HG02938 (cell line): ENCODE measurements around the gene PGLYRP1.

Experiments
- ATAC-seq: cut with Tn5 transposase; IDR thresholded peaks from one replicate; pipeline ENCODE4 v1.9.1; 2021; ENCODE audit warnings: mild to moderate bottlenecking, moderate library complexity; ENCODE audit not compliant: unreplicated experiment

PGLYRP1 gene

GRCh38 chr19:46006411-46006810 is 16.4 kb downstream of the PGLYRP1 start:
- ATAC-seq = no peak

GRCh38 chr19:46002678-46003275 is 20.1 kb downstream of the PGLYRP1 start:
- no peak for ATAC-seq

- ATAC-seq = no peak
Observed at GRCh38 chr19:46000491-46001246, 22.2 kb downstream of the PGLYRP1 start.

GRCh38 chr19:45999653-46000121 is 23.2 kb downstream of the PGLYRP1 start:
- no peak for ATAC-seq

- no peak for ATAC-seq
Observed at GRCh38 chr19:45998834-45999233, 24.0 kb downstream of the PGLYRP1 start.

- no peak for ATAC-seq
Observed at GRCh38 chr19:45996933-45997332, 25.9 kb downstream of the PGLYRP1 start.

GRCh38 chr19:45995715-45996385 is 27.0 kb downstream of the PGLYRP1 start:
- ATAC-seq = no peak

GRCh38 chr19:45994998-45995714 is 27.7 kb downstream of the PGLYRP1 start, which contains the start of gene CCDC61:
Gene CCDC61 (plus strand): TSS chr19:45995467. CDS start chr19:46003019, 7,552 bp downstream.
- peak; percentile 97 for ATAC-seq

GRCh38 chr19:45994456-45994997 is 28.3 kb downstream of the PGLYRP1 start:
- peak; percentile 4 for ATAC-seq

GRCh38 chr19:45990113-45990728 is 32.6 kb downstream of the PGLYRP1 start:
- no peak for ATAC-seq

- ATAC-seq = no peak
Observed at GRCh38 chr19:45985321-45985720, 37.5 kb downstream of the PGLYRP1 start.

GRCh38 chr19:45981350-45981749 is 41.5 kb downstream of the PGLYRP1 start:
- ATAC-seq = no peak

GRCh38 chr19:45978156-45978555 is 44.7 kb downstream of the PGLYRP1 start:
- no peak for ATAC-seq

GRCh38 chr19:45976178-45976577 is 46.7 kb downstream of the PGLYRP1 start:
- ATAC-seq = no peak

GRCh38 chr19:45975306-45976070 is 47.4 kb downstream of the PGLYRP1 start:
- no peak for ATAC-seq

GRCh38 chr19:45973553-45974338 is 49.1 kb downstream of the PGLYRP1 start, which contains the start of gene NOVA2:
Gene NOVA2 (minus strand): TSS chr19:45973865. CDS start chr19:45973351, 514 bp downstream.
- ATAC-seq = no peak

GRCh38 chr19:45972947-45973540 is 49.8 kb downstream of the PGLYRP1 start:
- ATAC-seq = no peak
